GM18870 (cell line): ENCODE data around the gene TMSB4X.
A peak's percentile ranks its signal among the peaks of the same experiment; 100 is the strongest.
"Not testable (repeated sequence)": the region's sequence is repeated elsewhere in the genome, so short reads cannot be mapped to it uniquely, and the experiment has no call there.

Source experiments
- ATAC-seq: cut with Tn5 transposase; IDR thresholded peaks from one replicate; pipeline ENCODE4 v1.9.1; 2021; ENCODE audit warnings: moderate library complexity; ENCODE audit not compliant: unreplicated experiment

The TMSB4X gene

DNA sequence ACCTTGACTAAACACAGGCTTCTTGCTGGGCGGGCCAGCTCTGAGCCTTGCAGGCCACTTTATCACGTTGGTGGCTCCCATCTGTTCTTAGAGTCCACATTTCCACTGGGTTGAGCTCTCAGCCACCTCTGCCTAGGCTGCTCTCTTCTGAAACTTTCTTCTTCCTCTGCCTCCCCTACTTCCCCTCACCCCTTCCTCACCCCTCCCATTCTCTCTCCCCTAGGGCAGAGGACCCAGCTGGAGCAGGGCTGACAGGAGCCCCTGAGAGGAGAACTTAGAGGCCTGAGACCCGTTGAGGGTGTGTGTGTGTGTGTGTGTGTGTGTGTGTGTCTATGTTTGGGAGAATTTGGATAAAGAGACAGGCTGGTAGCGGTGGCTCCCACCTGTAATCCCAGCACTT, 19.9 kb upstream of the TMSB4X start:
- ATAC-seq = no peak

DNA sequence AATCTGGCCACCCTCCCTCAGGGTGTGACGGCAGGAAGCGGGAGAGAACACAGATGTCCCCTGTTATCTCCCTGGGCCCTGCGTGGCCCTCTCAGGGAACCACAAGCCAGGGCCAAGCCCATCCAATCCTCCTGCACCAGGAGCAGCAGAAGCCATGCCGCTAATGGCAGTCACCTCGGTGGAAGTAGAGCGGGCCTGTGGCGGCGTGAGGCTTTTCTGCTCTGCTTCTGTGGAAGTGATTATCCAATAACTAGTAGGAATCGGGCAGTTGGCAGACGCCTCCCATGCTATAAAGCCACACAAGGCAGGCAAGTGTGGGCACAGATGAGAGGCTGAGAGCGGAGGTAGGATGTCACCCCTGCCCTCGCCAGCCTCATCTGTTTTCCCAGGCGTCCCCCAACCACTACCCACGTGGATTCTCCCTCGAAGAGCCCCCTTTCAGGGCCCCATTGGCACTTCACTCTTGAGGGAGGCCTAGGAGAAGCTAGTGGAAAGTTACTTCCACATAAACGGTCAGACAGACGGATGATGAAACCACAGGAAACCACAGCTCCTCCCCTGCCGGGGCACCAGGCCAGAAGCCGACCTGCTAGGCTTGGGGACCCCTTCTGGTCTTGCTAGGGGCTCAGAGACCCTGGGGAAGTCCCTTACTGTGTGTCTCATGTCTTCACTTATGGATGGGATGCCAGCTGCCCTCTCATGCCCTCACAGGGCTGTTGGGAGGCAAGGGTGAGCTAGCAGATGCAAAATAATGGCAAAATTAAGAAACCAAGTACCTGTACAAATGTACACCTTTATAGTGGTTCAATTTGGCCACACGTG, 18.8 kb upstream of the TMSB4X start:
- peak; percentile 49 for ATAC-seq

DNA sequence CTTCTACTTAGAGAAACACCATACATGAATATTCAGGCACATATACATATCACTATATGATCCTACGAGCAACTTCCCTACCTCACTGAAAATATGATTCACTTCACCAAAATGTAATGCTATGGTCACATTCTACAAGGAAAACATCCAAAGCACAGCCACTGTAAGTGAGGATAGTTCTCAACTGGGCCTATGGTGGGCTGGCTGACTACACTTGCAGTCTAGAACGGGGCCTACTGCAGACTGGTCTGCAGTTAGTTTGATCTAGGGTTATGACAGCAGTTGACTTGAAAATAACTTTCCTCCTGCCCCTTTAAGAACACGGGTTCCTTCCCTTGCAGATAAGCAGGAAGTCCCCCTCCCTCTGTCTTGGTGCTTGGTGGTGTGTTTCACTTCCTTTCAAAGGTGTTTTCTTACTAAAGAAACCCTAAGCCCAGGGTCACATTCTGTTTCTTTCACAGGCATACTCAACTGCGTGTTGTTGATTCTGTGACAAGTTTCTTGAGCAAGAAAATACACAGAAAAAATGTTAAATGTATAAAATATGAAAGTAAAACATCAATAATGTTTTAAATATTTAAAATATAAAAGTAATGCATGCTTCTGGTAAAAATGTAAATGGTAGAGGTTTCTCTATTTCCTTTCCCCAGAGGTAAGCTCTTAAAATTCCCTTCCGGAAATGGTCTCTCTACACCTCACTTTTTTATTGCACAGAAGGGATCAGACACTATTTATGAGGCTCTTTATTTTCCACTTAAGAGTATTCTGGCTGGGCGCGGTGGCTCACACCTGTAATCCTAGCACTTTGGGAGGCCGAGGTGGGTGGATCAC, 18.0 kb upstream of the TMSB4X start:
- ATAC-seq = peak; percentile 71

DNA sequence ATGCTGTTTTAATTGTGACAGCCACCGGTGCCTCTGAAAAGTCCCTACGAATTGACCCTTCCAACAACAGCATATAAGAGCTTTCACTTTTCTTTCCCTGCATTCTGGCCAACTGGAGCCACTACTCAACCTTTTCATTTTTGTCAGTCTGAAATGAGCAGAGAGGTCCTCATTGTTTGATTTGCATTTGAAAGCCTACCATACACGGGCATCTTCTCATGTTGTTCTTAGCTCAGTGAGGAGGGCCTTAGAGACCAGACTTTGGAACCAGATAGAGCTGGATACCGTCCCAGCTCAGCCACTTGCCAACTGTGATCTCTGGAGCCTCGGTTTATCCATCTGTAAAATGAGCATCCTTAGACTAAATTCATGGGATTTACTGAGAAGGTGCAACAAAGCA, 16.9 kb upstream of the TMSB4X start:
- ATAC-seq = no peak

DNA sequence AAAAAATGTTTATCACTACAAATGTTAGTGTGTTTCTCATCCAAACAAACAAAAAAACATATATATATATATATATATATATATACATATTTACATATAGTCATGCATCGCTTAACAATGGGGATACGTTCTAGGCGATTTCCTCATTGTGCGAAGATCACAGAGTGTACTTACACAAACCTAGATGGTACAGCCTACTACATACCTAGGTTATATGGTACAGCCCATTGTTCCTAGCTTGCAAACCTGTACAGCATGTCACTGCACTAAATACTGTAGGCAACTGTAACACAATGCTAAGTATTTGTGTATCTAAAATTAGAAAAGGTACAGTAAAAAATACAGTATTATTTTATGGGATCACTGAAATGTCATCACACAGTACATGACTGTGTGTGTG, 16.4 kb upstream of the TMSB4X start:
- no peak for ATAC-seq

DNA sequence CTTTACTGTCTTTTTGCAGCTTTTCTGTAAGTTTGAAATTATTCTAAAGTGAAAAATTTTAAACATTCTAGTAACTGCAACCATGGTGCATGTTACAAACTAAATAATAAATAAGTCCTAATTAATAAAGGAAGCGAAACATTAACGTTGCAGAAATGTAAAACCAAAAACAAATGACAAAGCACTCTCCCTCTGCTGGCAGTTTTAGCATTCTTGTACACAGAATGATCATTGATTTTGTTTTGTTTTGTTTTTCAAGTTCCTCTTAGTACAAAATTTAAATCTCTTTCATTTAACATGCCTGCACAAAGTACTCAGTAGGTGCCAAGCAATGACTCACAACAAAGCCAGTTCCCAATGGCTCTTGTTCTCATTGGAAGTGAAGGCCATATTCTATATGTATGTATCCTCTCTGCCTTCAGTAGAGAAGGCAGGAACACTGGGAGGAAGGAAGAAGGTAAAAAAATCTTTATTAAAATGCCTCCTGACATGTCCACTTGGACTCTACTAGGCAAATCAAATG, 13.7 kb upstream of the TMSB4X start:
- ATAC-seq = no peak

DNA sequence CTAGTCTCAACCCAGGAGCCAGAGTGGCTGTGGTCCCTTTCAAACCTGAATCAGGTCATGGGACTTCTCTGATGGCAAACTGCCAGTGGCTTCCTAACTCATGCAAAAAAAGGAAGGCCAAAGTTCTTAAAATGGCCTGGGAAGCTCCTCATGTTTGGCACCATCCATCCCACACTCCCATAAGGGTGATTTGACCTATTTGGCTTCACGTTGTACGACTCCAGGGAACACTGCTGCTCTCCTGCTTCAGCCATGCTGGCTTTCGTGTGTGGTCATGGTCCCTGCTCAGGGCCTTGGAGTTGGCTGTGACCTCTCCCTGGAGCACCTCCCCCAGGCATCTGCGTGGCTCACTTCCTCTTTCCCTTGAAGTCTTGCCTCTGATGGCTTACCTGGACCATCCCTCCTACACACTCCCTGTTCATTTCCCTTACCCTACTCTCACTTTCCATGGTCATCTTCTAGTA, 12.8 kb upstream of the TMSB4X start:
- no peak for ATAC-seq

DNA sequence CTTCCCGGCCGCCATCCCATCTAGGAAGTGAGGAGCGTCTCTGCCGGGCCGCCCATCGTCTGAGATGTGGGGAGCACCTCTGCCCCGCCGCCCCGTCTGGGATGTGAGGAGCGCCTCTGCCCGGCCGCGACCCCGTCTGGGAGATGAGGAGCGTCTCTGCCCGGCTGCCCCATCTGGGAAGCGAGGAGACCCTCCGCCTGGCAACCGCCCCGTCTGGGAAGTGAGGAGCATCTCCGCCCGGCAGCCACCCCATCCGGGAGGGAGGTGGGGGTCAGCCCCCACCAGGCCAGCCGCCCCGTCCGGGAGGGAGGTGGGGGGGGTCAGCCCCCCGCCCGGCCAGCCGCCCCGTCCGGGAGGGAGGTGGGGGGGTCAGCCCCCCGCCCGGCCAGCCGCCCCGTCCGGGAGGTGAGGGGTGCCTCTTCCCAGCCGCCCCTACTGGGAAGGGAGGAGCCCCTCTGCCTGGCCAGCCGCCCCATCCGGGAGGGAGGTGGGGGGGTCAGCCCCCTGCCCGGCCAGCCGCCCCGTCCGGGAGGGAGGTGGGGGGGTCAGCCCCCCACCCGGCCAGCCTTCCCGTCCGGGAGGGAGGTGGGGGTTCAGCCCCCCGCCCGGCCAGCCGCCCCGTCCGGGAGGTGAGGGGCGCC, 11.6 kb upstream of the TMSB4X start:
- not testable (repeated sequence) for ATAC-seq

DNA sequence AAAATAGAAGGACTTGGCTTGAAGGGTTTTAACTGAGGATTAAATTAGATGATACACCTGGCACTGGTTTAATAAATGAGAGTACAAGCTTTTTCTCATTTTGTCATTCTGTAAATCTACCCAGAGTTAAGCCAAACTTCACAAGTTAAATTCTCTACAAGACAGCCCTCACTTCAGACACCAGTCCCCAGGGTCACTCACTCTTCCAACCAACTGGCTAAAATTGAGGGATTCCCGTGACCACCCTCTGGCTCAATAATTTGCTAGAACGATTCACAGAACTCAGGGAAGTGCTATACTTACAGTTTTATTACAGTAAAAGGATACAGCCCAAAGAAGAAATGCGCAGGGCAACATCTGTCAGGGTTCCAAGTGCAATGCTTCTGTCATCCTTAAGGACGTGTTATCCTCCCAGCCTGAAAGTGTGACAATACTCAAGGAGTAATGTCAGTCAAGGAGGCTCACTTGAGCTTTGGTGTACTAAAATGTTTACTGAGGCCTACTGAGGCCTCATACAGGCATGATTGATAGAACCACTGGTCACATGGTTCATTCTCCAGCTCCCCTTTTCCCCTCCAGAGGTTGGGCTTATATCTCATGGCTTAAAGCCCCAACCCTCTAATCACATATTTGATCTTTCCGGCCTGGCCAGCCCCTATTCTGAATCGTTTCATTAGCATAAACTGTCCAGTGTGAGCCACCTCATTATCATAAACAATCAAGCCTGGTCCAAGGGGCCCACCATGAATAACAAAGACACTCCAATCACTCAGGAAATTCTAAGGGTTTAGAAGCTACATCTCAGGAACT, 9.6 kb upstream of the TMSB4X start:
- no peak for ATAC-seq

DNA sequence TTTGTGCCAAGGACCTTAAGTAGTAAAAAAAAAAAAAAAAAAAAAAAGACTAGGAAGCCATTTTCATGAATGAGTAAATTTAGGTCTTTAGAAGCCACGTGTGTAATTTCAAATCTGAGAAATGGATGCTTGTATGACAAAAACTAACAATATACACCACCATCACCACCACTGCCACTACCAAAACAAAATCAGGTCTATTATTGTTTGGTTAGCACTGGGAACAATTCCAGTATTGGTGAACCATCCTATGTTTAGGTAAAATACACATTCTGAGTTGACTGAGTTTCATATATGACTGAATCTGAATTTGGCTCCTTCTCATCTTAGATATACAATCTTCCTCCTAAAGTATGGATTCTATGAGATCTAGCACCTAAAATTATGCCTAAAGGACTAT, 8.8 kb upstream of the TMSB4X start:
- no peak for ATAC-seq

DNA sequence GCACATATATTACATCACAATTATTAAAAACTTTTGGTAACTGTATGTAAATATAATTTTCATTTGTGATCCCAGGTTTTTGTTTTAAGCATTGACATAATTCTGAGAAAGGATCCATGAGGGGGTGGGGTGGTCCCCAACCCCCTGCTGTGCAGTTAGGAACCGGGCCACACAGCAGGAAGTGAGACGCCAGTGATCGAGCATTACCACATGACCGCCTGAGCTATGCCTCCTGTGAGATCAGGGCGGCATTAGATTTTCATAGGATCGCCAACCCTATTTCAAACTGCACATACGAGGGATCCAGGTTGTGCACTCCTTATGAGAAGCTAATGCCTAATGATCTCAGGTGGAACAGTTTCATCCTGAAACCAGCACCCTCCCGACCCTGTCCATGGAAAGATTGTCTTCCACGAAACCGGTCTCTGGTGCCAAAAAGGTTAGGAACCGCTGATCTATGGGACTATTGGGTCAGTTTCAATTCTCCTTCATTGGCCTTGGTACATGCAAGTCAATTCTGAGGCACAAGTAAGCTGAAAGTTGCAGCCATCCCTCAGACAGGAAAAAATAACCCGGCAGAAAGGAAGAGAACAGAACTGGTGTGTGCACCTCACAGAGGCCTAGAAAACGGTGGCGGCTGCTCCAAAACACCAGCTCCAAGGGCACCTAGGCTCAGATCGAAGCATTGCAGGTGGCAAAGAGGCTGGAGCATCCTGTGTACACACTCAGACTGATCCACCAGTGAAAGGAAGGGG, 7.0 kb upstream of the TMSB4X start:
- no peak for ATAC-seq

DNA sequence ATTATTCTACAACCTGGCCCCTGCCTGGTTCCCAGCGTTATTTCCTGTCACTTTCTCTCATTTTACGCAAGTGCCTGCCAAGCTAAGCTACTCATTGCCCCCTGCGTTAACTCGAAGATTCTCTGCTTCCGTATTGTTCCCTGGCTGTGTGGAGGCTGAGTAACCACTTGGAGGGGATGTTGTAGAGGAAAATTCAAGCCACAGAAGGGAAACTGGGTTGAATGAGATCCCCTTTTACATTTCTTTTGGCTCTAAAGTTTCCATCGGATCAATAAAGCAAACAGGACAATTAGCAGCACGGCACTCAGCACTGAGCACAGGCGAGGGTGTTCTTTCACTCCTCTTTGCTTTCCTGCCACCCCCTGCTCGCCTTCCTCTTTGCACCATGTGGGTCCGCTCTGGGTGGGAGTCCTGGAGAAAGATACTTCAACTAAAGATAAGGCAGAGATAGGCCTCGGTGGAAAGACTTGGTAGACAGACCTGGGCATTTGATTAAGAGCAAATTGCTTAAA, 4.2 kb upstream of the TMSB4X start:
- ATAC-seq = no peak

DNA sequence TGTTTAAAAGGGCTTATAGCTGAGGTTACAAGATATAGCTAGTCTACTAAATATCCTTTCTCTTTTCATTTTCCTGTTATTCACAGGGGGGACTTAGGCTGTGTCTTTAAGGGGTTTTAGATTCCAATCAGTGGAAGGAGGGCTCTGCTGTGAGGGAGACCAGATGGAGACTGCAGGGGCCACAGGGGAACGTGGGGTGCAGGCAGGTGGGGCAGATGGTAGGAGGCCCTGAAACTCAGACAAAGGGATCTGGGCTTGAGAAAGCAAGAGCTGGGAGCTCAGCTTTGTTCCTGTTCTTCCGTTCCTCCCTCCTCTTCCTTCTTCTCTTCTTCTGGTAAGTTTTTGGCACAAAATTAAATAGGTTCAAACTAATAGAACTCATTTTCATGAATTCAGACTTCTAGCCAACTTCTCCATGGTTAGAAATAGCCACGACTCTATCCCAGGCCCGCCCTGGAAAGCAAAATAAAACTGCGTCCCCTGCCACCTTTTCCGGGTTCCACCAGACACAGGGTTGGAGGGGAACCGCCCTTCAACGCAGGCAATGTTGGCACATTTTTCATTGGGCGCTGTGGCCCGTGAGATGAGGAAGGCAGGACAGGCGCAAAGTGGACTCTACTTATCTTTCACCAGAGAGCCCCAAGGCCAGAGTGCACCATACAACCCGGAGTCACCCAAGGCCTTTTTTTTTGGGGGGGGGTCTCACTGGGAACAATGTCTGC, 3.5 kb upstream of the TMSB4X start:
- no peak for ATAC-seq

DNA sequence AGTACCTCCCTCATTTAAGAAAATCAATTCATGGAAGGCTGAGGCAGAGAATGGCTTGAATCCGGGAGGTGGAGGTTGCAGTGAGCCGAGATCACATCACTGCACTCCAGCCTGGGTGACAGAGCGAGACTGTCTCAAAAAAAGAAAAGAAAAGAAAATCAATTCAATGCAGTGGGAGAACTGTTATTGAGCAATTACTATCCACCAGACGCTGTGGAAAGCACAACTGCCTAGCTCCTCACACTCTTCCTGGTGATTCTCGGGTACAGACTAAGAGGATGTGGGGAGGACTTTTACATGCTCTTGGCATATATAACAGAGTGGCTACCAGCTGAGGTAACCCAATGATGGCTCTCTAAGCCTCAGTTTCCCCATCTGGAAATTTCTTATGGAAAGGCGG, 2.7 kb upstream of the TMSB4X start:
- ATAC-seq = no peak

DNA sequence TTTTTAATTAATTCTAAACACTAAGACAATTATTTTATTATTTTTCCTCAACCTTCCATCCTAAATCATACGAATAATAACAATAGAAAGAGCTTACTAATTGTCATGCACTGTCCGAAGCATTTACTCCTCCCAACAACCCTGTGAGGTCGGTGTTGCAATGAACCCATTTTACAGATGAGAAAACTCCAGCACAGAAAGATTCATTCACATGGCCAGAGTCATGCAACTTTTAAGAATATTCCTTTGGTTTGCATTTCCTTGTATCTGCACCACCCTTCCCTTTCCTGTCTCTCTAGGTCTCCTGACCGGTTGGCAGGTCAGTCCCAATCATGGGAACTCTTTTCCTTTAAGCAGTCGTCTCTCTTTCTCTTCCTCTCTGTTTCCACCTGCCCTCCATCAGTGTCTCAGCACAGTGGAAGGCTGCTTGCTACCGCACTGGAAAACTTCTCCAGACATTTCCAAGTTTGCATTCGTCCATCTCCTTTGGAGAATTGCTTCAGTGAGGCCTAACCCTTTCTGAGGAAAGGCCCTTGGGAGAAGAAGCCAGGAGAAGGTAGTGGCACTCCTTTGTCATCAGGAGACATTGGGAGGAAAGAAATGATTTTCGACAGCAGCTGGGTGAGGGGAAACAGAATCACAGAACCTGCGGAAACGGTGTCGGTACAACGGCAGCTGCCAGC, 1.9 kb upstream of the TMSB4X start:
- ATAC-seq = no peak

DNA sequence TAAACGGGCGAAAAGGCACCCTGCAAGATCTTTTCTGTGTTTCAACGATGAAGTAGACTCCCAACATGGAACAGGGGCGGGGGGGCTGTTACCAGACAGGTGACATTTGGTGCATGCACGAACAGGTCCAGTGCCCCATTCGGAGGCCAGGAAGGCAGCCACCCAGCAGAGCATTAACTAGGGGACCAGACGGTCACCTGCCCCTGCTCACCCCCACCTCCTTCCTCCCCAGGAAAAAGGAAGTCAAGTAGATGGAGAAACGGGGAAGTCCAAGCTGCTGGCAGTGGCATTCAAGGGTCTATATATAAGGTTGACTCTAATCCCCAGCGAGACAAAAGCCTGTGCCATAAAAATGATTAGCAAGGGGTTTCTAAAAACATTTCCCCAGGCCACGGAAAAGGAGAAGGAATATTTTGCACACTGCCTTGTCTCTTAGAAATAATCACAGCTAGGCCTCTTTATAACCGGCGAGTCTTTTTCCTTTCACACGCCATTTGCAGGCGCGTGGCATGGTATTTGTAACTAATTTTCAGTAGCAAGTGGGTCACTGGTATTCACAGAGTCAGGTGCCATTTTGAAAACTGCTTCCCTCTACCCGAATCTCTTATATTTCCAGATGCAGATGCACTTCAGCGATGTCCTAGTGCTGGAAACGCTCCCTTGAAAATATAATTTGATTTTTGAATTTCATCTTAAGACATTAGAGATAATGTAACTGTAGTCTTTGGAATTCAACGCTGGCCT, 1.2 kb upstream of the TMSB4X start:
- no peak for ATAC-seq

DNA sequence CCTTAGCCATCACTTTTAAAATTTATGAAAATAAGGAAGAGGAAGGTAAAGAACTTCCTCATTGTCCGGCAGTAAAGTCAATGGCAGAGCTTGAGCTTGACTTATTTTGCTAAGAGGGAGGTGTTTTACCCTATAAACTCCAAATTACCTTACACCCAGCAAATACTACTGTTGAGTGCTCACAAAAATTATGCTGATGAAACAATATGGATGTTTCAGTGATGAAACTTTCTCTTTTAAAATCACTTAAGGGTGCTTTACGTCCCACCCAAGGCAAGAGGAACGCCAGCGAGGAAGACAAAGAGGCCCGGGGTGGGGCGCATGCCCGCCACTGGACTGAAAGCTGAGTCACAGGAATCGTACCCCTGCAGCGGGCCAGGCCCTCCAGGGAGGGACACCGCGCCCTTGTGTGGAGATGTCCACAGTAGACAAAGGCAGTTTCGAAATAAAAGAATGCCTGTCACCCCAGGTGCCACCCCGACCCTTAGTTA, 560 bp upstream of the TMSB4X start:
- ATAC-seq = no peak

DNA sequence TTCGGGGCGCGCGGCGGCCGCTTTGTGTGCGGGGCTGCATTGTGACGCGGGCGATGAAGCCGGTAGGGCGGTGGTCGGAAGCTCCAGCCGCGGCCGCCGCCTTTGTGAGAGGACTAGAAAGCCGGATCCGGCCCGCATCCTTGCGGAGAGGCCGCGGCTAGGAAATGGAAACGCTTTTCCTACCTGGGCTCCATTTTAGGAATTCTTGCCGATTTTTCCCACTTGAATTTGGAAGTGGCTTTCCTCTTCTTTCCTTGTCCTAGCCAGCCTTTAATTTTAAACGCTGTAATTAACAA, 708 bp downstream of the TMSB4X start:
- ATAC-seq = no peak
